ENCODE measurements around the gene RBM17.

Gene RBM17

GRCh38 chr10:6128087-6128486, 39.3 kb downstream of the RBM17 start:
- TF ChIP-seq FOXP2 (optimal IDR thresholded peaks at IDR 0.05; ENCODE audit: control extremely low read depth, extremely low read length, insufficient read depth), result no peak
- TF ChIP-seq EZH2 (IDR thresholded peaks at IDR 0.05), result no peak
- TF ChIP-seq POLR2AphosphoS5 (IDR thresholded peaks at IDR 0.05; ENCODE audit: borderline replicate concordance, low read depth, low read length), result no peak

DNA sequence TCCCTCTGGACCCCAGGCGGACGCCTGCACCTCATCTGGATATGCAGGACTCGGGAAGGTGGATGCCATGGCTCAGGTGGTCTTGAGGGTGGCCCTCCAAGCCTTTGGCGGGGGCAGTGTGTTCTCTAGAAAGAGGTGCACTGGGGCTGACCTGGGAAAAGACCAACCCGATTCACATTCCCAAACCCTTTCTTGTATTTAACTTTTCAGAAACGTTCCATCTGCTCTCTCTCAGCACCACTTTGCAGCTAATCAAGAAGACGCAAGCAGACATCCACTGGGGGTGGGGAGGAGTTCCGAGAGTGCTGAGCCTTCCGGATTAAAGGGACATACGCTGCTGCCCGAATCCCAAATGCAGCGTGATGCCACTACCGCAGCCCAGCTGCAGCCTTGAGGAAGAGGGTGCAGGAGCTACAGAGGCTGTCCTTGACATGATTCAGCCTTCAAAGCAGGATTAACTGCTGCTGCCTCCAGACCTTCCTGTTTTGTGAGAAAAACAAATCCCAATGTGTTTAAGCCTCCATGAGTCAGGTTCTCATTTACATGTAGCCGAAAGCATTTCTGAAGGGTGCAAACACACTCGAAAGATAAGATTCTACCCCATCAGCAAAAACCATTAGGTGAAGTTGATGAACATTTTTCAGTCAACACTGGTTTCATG, 39.9 kb downstream of the RBM17 start:
- TF ChIP-seq POLR2AphosphoS5 (IDR thresholded peaks at IDR 0.05; ENCODE audit: borderline replicate concordance, low read depth, low read length), result no peak
- Histone ChIP-seq H3K36me3 (ENCODE audit: insufficient read depth, low read length) (no peaks in the 10 kb centered on the region), H3K9ac (ENCODE audit: insufficient read length) (no peak overlapping the region), H3K4me3 (no peak overlapping the region), H3K27ac (no peak overlapping the region), H3K9me3 (ENCODE audit: low read depth, low read length) (no peaks in the 10 kb centered on the region)
- DNase-seq (ENCODE audit: low read depth, low spot score), result no peak

More at GRCh38 chr10:6128087-6128486, 39.3 kb downstream of the RBM17 start:
- Histone ChIP-seq H3K4me3 (no peak overlapping the region), H3K27ac (no peak overlapping the region), H3K9me3 (ENCODE audit: low read depth, low read length) (no peaks in the 10 kb centered on the region), H3K9ac (ENCODE audit: insufficient read length) (no peak overlapping the region), H3K36me3 (ENCODE audit: insufficient read depth, low read length) (no peaks in the 10 kb centered on the region)
- no peak for DNase-seq (ENCODE audit: low read depth, low spot score)

DNA sequence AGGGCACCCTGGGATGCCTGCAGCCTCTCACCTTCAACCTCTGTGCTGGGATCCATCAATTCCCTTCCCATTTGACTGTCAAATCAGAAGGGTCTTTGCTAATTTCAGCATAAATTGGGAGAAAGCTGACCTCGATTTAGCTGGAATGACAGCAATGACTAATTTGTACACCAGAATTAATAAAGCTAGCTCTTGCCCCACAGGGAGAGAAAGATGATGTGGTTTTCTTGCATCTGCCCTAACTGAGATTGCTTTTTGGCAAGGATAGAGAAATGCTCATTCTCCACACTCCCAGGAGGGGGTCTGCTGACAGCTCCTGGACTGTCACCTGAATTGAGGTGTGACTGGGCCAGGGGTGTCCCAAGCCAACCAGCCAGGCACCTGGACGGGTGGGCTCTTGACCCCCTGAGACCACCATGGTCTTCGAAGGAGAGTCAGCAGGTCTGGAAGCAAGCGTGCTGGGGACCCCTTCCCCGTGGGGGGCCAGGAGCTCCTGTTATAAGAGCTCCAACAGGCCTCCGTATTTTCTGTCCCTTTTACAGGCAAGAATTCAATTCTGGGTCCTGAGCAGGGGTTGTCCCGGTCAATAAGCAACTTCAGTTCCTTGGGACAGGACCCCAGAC, 42.1 kb downstream of the RBM17 start:
- DNase-seq (ENCODE audit: low read depth, low spot score), result no peak
- Histone ChIP-seq H3K9ac (ENCODE audit: insufficient read length) (no peak overlapping the region), H3K27ac (no peak overlapping the region), H3K36me3 (ENCODE audit: insufficient read depth, low read length) (no peaks in the 10 kb centered on the region), H3K4me3 (no peak overlapping the region), H3K9me3 (ENCODE audit: low read depth, low read length) (no peaks in the 10 kb centered on the region)
- TF ChIP-seq EZH2 (IDR thresholded peaks at IDR 0.05), result no peak
- TF ChIP-seq POLR2AphosphoS5 (IDR thresholded peaks at IDR 0.05; ENCODE audit: borderline replicate concordance, low read depth, low read length), result no peak
- no peak for TF ChIP-seq FOXP2 (optimal IDR thresholded peaks at IDR 0.05; ENCODE audit: control extremely low read depth, extremely low read length, insufficient read depth)

GRCh38 chr10:6133331-6134098, 44.7 kb downstream of the RBM17 start:
- Histone ChIP-seq H3K4me3 (no peak overlapping the region), H3K36me3 (ENCODE audit: insufficient read depth, low read length) (no peaks in the 10 kb centered on the region), H3K9me3 (ENCODE audit: low read depth, low read length) (no peaks in the 10 kb centered on the region), H3K9ac (ENCODE audit: insufficient read length) (no peak overlapping the region), H3K27ac (no peak overlapping the region)
- TF ChIP-seq FOXP2 (optimal IDR thresholded peaks at IDR 0.05; ENCODE audit: control extremely low read depth, extremely low read length, insufficient read depth), result no peak
- no peak for TF ChIP-seq POLR2AphosphoS5 (IDR thresholded peaks at IDR 0.05; ENCODE audit: borderline replicate concordance, low read depth, low read length)
- no peak for TF ChIP-seq EZH2 (IDR thresholded peaks at IDR 0.05)
- no peak for DNase-seq (ENCODE audit: low read depth, low spot score)

GRCh38 chr10:6134099-6134823, 45.4 kb downstream of the RBM17 start:
- no peak for DNase-seq (ENCODE audit: low read depth, low spot score)
- no peak overlapping the region for H3K4me3 ChIP-seq
- no peak overlapping the region for H3K27ac ChIP-seq
- H3K9me3 ChIP-seq (ENCODE audit: low read depth, low read length), result no peaks in the 10 kb centered on the region
- H3K9ac ChIP-seq (ENCODE audit: insufficient read length), result no peak overlapping the region
- TF ChIP-seq EZH2 (IDR thresholded peaks at IDR 0.05) (no peak), POLR2AphosphoS5 (IDR thresholded peaks at IDR 0.05; ENCODE audit: borderline replicate concordance, low read depth, low read length) (no peak), FOXP2 (optimal IDR thresholded peaks at IDR 0.05; ENCODE audit: control extremely low read depth, extremely low read length, insufficient read depth) (no peak)
- H3K36me3 ChIP-seq (ENCODE audit: insufficient read depth, low read length), result no peaks in the 10 kb centered on the region

DNA sequence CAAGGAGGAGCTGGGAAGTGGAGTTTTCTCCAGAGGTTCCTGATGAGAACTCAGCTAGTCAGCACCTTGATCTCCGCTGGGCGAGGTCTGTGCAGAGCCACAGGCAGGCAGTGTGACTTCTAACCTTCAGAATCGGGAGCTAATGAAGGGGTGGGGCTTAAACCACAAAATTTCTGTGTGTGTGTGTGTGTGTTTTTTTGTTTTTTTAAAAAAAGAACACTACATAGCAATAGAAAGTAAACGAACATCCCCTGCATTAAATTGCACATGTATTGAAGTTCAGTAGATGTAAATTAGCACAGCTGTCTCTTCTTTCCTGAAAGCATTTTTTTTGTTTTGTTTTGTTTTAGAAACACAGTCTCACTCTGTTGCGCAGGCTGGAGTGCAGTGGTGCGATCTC, 46.2 kb downstream of the RBM17 start:
- H3K9ac ChIP-seq (ENCODE audit: insufficient read length), result no peak overlapping the region
- H3K9me3 ChIP-seq (ENCODE audit: low read depth, low read length), result no peaks in the 10 kb centered on the region
- H3K4me3 ChIP-seq, result no peak overlapping the region
- H3K36me3 ChIP-seq (ENCODE audit: insufficient read depth, low read length), result no peaks in the 10 kb centered on the region
- TF ChIP-seq EZH2 (IDR thresholded peaks at IDR 0.05) (no peak), POLR2AphosphoS5 (IDR thresholded peaks at IDR 0.05; ENCODE audit: borderline replicate concordance, low read depth, low read length) (no peak), FOXP2 (optimal IDR thresholded peaks at IDR 0.05; ENCODE audit: control extremely low read depth, extremely low read length, insufficient read depth) (no peak)
- no peak overlapping the region for H3K27ac ChIP-seq
- DNase-seq (ENCODE audit: low read depth, low spot score), result no peak

DNA sequence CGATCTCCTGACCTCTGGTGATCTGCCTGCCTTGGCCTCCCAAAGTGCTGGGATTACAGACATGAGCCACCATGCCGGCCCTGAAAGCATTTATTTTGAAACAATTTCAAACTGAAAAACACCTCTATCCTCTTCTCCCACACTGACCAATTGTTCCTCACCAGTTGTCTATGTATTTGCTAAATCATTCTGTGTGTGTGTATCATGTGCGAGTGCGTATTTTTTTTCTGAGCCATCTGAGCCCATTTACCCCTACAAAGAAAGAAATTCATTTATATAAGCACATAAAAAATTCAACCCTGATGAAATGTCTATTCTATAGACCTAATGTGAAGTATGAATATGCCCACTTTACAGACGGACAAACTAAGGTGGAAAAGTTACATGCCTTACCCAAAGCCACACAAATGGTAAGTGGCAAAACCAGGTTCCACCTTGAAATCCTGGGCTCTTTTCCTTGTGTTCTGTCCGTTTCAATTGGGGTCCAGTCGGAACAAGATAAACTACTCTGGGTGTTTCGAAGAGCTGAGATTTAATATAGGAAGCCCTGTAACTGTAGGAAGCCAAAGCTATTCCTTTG, 46.8 kb downstream of the RBM17 start:
- no peak overlapping the region for H3K4me3 ChIP-seq
- H3K9ac ChIP-seq (ENCODE audit: insufficient read length), result no peak overlapping the region
- no peaks in the 10 kb centered on the region for H3K9me3 ChIP-seq (ENCODE audit: low read depth, low read length)
- DNase-seq (ENCODE audit: low read depth, low spot score), result no peak
- no peaks in the 10 kb centered on the region for H3K36me3 ChIP-seq (ENCODE audit: insufficient read depth, low read length)
- no peak overlapping the region for H3K27ac ChIP-seq
- TF ChIP-seq POLR2AphosphoS5 (IDR thresholded peaks at IDR 0.05; ENCODE audit: borderline replicate concordance, low read depth, low read length), result no peak
- no peak for TF ChIP-seq EZH2 (IDR thresholded peaks at IDR 0.05)
- no peak for TF ChIP-seq FOXP2 (optimal IDR thresholded peaks at IDR 0.05; ENCODE audit: control extremely low read depth, extremely low read length, insufficient read depth)

Data from SK-N-MC (cell line).